ENCODE data around the gene PTRH1. TPM values are rescaled to one million over a fixed set of nuclear protein-coding genes. Genes with fewer than 3 reads are reported as not detected.

The PTRH1 gene
- total RNA-seq, 1 donor from 2014 or later, result 11.8 TPM

GRCh38 chr9:127720031-127720864 lies 4.8 kb upstream of the PTRH1 start:
- no peak for DNase-seq

- no peak for DNase-seq
Observed at GRCh38 chr9:127717766-127718165, 2.3 kb upstream of the PTRH1 start.

GRCh38 chr9:127716412-127716811 lies 949 bp upstream of the PTRH1 start:
- no peak for DNase-seq

- no peak for DNase-seq
Observed at GRCh38 chr9:127714951-127715469, 453 bp downstream of the PTRH1 start.

GRCh38 chr9:127714020-127714750 lies 1.3 kb downstream of the PTRH1 start:
- no peak for DNase-seq

GRCh38 chr9:127712867-127713266 lies 2.6 kb downstream of the PTRH1 start:
- no peak for DNase-seq

GRCh38 chr9:127712371-127712770 lies 3.1 kb downstream of the PTRH1 start:
- DNase-seq, result no peak

GRCh38 chr9:127711831-127712274 lies 3.6 kb downstream of the PTRH1 start:
- DNase-seq, result no peak

- DNase-seq, result no peak
Observed at GRCh38 chr9:127711226-127711701, 4.2 kb downstream of the PTRH1 start.

GRCh38 chr9:127710204-127710783 lies 5.2 kb downstream of the PTRH1 start:
- no peak for DNase-seq

- DNase-seq, result no peak
Observed at GRCh38 chr9:127708952-127709587, 6.4 kb downstream of the PTRH1 start.

GRCh38 chr9:127707766-127708165 lies 7.7 kb downstream of the PTRH1 start:
- DNase-seq, result no peak

- DNase-seq, result no peak
Observed at GRCh38 chr9:127706836-127707241, 8.6 kb downstream of the PTRH1 start, which contains the start of gene CFAP157. Gene CFAP157, plus strand, starts transcription at chr9:127706988. Its CDS starts 44 bp downstream, at chr9:127707032.

- DNase-seq, result no peak
Observed at GRCh38 chr9:127705577-127706379, 9.7 kb downstream of the PTRH1 start.

GRCh38 chr9:127703289-127703946 lies 12.0 kb downstream of the PTRH1 start:
- DNase-seq, result no peak

- DNase-seq, result no peak
Observed at GRCh38 chr9:127700594-127701255, 14.7 kb downstream of the PTRH1 start.

GRCh38 chr9:127700140-127700539 lies 15.3 kb downstream of the PTRH1 start:
- no peak for DNase-seq

GRCh38 chr9:127698985-127699670 lies 16.3 kb downstream of the PTRH1 start:
- peak; percentile 93 for DNase-seq

- no peak for DNase-seq
Observed at GRCh38 chr9:127698386-127698785, 17.1 kb downstream of the PTRH1 start.

All from skin of body (tissue), 2 donors.